Endothelial cell of umbilical vein (primary cell): ENCODE data around the gene CMSS1. TPM values are rescaled to one million over a fixed set of nuclear protein-coding genes. Genes with fewer than 3 reads are reported as not detected.
A peak's percentile ranks its signal among the peaks of the same experiment; 100 is the strongest.

Experiments used
- BruUV-seq: library from RNA; stranded (reverse); fragments of 400-500 nt; replicated peaks from 2 replicates; lab custom pipeline; 2021; lab: Mats Ljungman, UMichigan
- CTCF ChIA-PET: fragments of 300-600, 350-600 bp; sonication (Branson Sonifier 250); formaldehyde crosslinking; loops from one replicate; lab custom pipeline; 2021; ENCODE audit warnings: antibody characterized with exemption, inconsistent platforms; lab: Charles Lee
- POLR2A ChIA-PET: fragments of 300-600, 350-600 bp; sonication (Branson Sonifier 250); formaldehyde crosslinking; loops from one replicate; lab custom pipeline; 2021; ENCODE audit warnings: antibody characterized with exemption, inconsistent platforms; lab: Charles Lee
- DNase-seq: peaks from one replicate; pipeline ENCODE4 v3.0.0-alpha.2; 2011; ENCODE audit warnings: low read depth, low spot score
- FAIRE-seq: peaks from 2 replicates; lab custom pipeline; 2011; peaks lifted over from hg19 to GRCh38; lab: Jason Lieb, UNC
- H2AFZ ChIP-seq: 2 replicates; pipeline ENCODE4 v1.6.0; 2012; ENCODE audit warnings: low read depth, low read length, control low read depth, inconsistent platforms
- H3K27ac ChIP-seq: 2 replicates; pipeline ENCODE4 v1.5.1; 2011; ENCODE audit warnings: low read depth, mild to moderate bottlenecking, control low read depth, low read length, moderate library complexity; ENCODE audit not compliant: insufficient read depth
- H3K27me3 ChIP-seq, 2 experiments: 2 replicates each; pipeline versions ENCODE4 v1.6.0 to v1.6.1; 2011; ENCODE audit warnings: low read length in 2 of 2, mixed read lengths in 1 of 2; ENCODE audit not compliant: control insufficient read depth in 2 of 2, insufficient read depth in 2 of 2
- H3K36me3 ChIP-seq, 2 experiments: 2 replicates in 1 of 2; 3 replicates in 1 of 2; pipeline ENCODE4 v1.5.1; 2011; ENCODE audit warnings: low read length in 2 of 2, mild to moderate bottlenecking in 1 of 2, moderate library complexity in 1 of 2; ENCODE audit not compliant: control insufficient read depth in 2 of 2, insufficient read depth in 2 of 2; ENCODE audit errors: extremely low read depth in 1 of 2
- H3K4me1 ChIP-seq: 3 replicates; pipeline ENCODE4 v1.5.1; 2011; ENCODE audit warnings: mild to moderate bottlenecking, low read length; ENCODE audit not compliant: control insufficient read depth, insufficient read depth; ENCODE audit errors: extremely low read depth
- H3K4me2 ChIP-seq: 2 replicates; pipeline ENCODE4 v1.6.1; 2011; ENCODE audit warnings: low read length, control low read depth, mixed read lengths; ENCODE audit not compliant: insufficient read depth
- H3K4me3 ChIP-seq, 3 experiments: fragments of 200-600 bp in 1 of 3; sonication (generic), shearing (Covaris generic) in 1 of 3; replicated peaks in 1 of 3; 2 replicates each; pipeline ENCODE4 v1.5.1; 2011 to 2016; ENCODE audit warnings: control low read depth in 3 of 3, low read length in 3 of 3, mild to moderate bottlenecking in 2 of 3, inconsistent platforms in 1 of 3, low read depth in 1 of 3, moderate library complexity in 1 of 3; ENCODE audit not compliant: insufficient read depth in 1 of 3
- H3K79me2 ChIP-seq: 2 replicates; pipeline ENCODE4 v1.6.0; 2012; ENCODE audit warnings: low read length, inconsistent platforms; ENCODE audit not compliant: control insufficient read depth, insufficient read depth
- H3K9ac ChIP-seq: replicated peaks from 2 replicates; pipeline ENCODE3; 2011; ENCODE audit warnings: low read length, control low read depth; ENCODE audit not compliant: insufficient read depth; ENCODE audit errors: extremely low read depth
- H3K9me1 ChIP-seq: replicated peaks from 3 replicates; pipeline ENCODE4 v1.6.0; 2011; ENCODE audit warnings: mild to moderate bottlenecking, low read length; ENCODE audit not compliant: control insufficient read depth, insufficient read depth; ENCODE audit errors: extremely low read depth
- H3K9me3 ChIP-seq: replicated peaks from 2 replicates; pipeline ENCODE4 v1.5.1; 2012; ENCODE audit warnings: low read length, inconsistent platforms; ENCODE audit not compliant: control insufficient read depth, insufficient read depth
- H4K20me1 ChIP-seq: replicated peaks from 2 replicates; pipeline ENCODE3; 2011; ENCODE audit warnings: mild to moderate bottlenecking, low read length; ENCODE audit not compliant: control insufficient read depth, insufficient read depth; ENCODE audit errors: extremely low read depth
- CTCF ChIP-seq, 2 donors: IDR thresholded peaks; 1 replicate in 1 of 2; 2 replicates in 1 of 2; pipeline ENCODE4 v1.5.1; 2011; ENCODE audit warnings: low read length in 2 of 2, mild to moderate bottlenecking in 2 of 2, moderate library complexity in 2 of 2, control low read depth in 1 of 2, inconsistent platforms in 1 of 2, low read depth in 1 of 2; ENCODE audit not compliant: insufficient read depth in 1 of 2; ENCODE audit errors: extremely low read depth in 1 of 2
- EZH2 ChIP-seq: IDR thresholded peaks from 2 replicates; pipeline ENCODE4 v1.6.1; 2012; ENCODE audit warnings: borderline replicate concordance, low read depth, mild to moderate bottlenecking, moderate library complexity, low read length, inconsistent platforms; ENCODE audit not compliant: severe bottlenecking
- FOS ChIP-seq: IDR thresholded peaks from 2 replicates; pipeline ENCODE4 v1.6.1; 2011; ENCODE audit warnings: mild to moderate bottlenecking, low read length, moderate library complexity, borderline replicate concordance; ENCODE audit not compliant: insufficient read depth
- GATA2 ChIP-seq: IDR thresholded peaks from 2 replicates; pipeline ENCODE4 v1.7.0; 2011; ENCODE audit warnings: low read depth, mild to moderate bottlenecking, moderate library complexity, mixed read lengths, low read length; ENCODE audit not compliant: insufficient read length, insufficient read depth
- JUN ChIP-seq: IDR thresholded peaks from 2 replicates; pipeline ENCODE4 v1.6.1; 2011; ENCODE audit warnings: borderline replicate concordance, low read depth; ENCODE audit not compliant: insufficient read length, insufficient read depth
- MYC ChIP-seq: IDR thresholded peaks from one replicate; pipeline ENCODE4 v1.6.1; 2011; ENCODE audit warnings: mild to moderate bottlenecking, low read depth, low read length
- POLR2A ChIP-seq: IDR thresholded peaks from 2 replicates; pipeline ENCODE4 v1.6.1; 2012; ENCODE audit warnings: low read depth, mild to moderate bottlenecking, control low read depth, low read length
- POLR2AphosphoS5 ChIP-seq: IDR thresholded peaks from 2 replicates; pipeline ENCODE4 v1.6.1; 2012; ENCODE audit warnings: low read depth, mild to moderate bottlenecking, control low read depth, low read length, moderate library complexity; ENCODE audit not compliant: insufficient read depth
- dilution Hi-C: fragments of 300-500 bp; cut with MboI; formaldehyde crosslinking; loops from one replicate; pipeline ENCODE4 v1.15.0; 2019; ENCODE audit warnings: low sequenced_read_pairs; ENCODE audit not compliant: extremely low pct_ligation_motif_present
- intact Hi-C: fragments of 100-400 bp; cut with micrococcal nuclease; formaldehyde crosslinking; loops from one replicate; pipeline ENCODE4 v1.10.0; 2022
- polyA plus RNA-seq, 4 experiments: library from polyadenylated mRNA; depleted of rRNA in 3 of 4; stranded (reverse) in 3 of 4; unstranded in 1 of 4; fragments of >200 nt; gene quantifications; 2 replicates each; pipeline versions ENCODE4 v1.2.1 to v1.2.3, GENCODE V29; 2011 to 2012; ENCODE audit warnings: missing spikeins in 1 of 4
- total RNA-seq: library from RNA; stranded (reverse); gene quantifications from 2 replicates; pipeline ENCODE4 v1.2.3, GENCODE V29; 2021
- TF ChIP-seq, protein P1 (sequence below): IDR thresholded peaks from 2 replicates; pipeline ENCODE4 v1.6.1; 2011; ENCODE audit not compliant: insufficient read depth, insufficient read length

The CMSS1 gene
- total and polyA plus RNA-seq, 2 donors (not counting 3 experiments of a cell fraction or from before 2014, with no cell fraction given): 9.7 to 60.6 TPM

DNA sequence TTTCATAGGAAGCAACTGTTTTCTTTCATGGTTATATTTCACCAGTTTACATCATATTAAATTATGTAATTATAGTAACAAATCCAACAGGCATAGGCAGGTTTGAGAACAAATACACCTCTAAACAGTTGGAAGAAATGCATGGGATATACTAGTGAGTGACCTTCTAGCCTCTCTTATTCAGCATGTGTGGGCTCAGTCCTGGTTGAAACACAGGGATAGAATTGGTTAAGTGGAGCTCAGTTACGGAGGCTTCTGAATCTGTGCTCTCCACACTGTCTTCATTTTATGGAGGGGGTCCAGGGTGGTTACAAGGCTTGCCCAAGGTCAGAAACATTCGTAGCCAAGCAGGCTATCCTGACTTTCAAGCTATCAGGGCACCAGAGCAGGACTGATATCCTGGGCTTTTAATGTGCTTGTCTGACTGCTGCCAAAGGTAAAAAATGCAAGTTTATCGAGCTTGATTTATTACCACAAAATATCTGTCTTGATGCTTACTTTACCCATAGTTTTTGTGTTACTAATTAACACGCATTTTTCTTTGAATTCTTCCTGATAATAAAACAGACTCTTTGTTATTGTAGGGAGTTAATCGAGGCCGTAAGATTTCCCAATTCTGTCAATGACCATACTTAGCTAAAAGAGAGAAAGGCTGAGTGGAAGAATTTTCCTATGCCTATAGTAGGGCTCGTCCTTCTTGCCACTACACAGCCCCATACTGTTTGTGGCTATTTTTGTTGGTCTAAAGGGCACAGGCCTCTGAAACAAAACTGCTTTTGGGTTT is 207.1 kb downstream of the CMSS1 start:
- FAIRE-seq: no peak
- Histone ChIP-seq H2AFZ (peak overlapping the region; percentile 19), H3K4me2 (no peak overlapping the region), H3K9ac (no peak overlapping the region), H3K9me3 (no peaks in the 10 kb centered on the region), H3K79me2 (no peaks in the 10 kb centered on the region), H4K20me1 (no peaks in the 10 kb centered on the region), H3K4me3 (no peak overlapping the region), H3K27me3 (no peaks in the 10 kb centered on the region), H3K9me1 (no peaks in the 10 kb centered on the region), H3K27ac (no peak overlapping the region), H3K4me1 (peaks cover 4% of the 10 kb centered on the region), H3K36me3 (no peaks in the 10 kb centered on the region)
- TF ChIP-seq POLR2AphosphoS5 (no peak), EZH2 (no peak), FOS (no peak), GATA2 (no peak), POLR2A (no peak), MYC (no peak), CTCF (IDR thresholded peaks at IDR 0.05; ENCODE audit: extremely low read depth in 1 of 2, insufficient read depth in 1 of 2, low read depth in 1 of 2, low read length in 2 of 2) (no peak), JUN (no peak)
- TF ChIP-seq, protein P1, sequence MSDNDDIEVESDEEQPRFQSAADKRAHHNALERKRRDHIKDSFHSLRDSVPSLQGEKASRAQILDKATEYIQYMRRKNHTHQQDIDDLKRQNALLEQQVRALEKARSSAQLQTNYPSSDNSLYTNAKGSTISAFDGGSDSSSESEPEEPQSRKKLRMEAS: no peak
- dilution Hi-C loops: no loop called here
- no TSS peak for BruUV-seq
- intact Hi-C loops: no loop called here
- ChIA-PET POLR2A (no interaction called here), CTCF (interaction anchor here (0.8 to 1.4 kb wide), 5 partner anchors 9 to 229 kb away, joined by 3 to 6 read pairs (median 4); no protein-coding TSS in a partner anchor)
- no peak for DNase-seq
